NCI-H82 treated with DMSO at 0.1 percent for 48 hours (cell line): ENCODE results near the gene C1R.
"Not testable (repeated sequence)": the region's sequence is repeated elsewhere in the genome, so short reads cannot be mapped to it uniquely, and the experiment has no call there.

Experiments used
- DNase-seq: peaks from one replicate; lab custom pipeline; 2025; ENCODE audit not compliant: unreplicated experiment; lab: John Stamatoyannopoulos, UW

C1R gene

DNA sequence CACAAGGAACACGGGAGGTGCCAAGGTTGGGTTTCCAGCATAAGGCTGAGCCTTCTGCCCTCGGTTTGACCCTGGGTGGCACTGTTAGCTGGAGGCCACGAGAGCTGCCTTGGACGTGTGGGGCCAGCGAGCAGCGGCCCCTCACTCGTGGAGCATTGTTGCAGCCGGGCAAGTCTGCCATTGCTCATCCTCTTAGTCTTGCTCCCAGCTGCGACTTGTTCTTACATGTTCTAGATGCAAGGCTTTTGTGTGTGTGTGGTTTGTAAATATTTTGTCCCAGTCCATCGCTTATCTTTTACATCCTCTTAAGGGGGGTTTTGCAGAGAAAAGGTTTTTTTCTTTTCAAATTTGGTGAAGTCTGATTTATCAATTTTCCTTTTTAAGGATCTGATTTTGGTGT is 52.8 kb downstream of the C1R start:
- DNase-seq: no peak

DNA sequence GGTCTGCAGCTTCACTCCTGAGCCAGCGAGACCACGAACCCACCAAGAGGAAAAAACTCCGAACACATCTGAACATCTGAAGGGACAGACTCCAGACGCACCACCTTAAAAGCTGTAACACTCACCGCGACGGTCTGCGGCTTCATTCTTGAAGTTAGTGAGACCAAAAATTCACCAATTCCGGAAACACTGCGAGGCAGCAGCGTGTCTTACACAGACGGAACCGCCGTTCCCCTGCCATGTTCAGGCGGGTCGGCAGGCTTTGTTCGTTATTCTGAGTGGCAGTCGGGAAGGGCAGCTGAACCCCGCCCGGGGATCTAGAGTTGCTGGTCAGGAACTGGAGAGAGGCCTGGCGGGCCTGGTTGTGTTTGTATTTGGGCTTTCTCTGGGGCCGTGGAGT is 53.7 kb downstream of the C1R start:
- DNase-seq: no peak

DNA sequence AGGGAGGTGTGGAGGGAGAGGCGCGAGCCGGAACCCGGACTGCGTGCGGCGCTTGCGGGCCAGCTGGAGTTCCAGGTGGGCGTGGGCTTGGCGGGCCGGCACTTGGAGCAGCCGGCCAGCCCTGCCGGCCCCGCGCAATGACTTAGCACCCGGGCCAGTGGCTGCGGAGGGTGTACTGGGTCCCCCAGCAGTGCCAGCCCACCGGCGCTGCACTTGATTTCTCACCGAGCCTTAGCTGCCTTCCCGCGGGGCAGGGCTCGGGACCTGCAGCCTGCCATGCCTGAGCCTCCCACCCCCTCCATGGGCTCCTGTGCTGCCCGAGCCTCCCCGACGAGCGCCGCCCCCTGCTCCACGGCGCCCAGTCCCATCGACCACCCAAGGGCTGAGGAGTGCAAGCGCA is 54.8 kb downstream of the C1R start:
- not testable (repeated sequence) for DNase-seq

DNA sequence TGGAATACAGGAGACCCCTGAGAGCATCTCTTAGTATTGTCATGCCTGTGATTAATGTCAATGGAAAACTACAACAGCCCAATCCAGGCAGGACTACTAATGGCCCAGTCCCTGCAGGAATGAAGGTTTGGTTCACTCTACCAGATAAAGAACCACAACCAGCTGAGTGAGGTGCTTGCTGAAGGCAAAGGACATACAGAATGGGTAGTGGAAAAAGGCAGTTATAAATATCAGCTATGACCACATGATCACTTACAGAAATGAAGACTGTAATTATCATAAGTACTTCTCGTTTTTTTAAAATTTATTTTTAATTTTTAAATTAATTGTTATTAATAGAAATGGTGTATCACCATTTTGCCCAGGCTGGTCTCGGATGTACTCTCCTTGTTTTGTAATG is 56.8 kb downstream of the C1R start:
- no peak for DNase-seq

DNA sequence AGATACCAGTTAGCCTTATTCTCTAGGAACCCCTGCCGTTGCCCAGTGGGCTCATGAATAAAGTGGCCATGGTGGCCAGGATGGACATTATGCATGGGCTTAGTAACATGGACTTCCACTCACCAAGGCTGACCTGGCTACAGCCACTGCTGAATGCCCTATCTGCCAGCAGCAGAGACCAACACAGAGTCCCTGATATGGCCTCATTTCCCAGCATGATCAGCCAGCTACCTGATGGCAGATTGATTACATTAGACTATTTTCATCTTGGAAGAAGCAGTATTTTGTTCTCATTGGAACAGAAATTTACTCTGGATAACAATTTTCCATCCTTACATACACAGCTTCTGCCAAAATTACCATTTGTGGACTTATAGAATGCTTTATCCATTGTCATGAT is 57.8 kb downstream of the C1R start:
- no peak for DNase-seq

DNA sequence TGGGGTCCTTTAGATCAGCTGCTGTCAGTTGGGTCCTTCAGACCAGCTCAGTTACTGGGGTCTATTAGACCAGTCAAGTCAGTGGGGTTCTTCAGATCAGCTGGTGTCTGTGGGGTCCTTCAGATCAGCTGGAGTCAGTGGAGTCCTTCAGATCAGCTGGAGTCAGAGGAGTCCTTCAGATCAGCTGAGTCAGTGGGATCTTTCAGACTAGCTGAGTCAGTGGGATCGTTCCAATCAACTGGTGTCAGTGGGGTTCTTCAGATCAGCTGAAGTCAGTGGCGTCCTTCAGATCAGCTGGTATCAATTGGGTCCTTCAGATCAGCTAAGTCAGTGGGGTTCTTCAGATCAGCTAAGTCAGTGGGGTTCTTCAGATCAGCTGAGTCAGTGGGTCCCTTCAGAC is 59.3 kb downstream of the C1R start:
- DNase-seq: no peak

DNA sequence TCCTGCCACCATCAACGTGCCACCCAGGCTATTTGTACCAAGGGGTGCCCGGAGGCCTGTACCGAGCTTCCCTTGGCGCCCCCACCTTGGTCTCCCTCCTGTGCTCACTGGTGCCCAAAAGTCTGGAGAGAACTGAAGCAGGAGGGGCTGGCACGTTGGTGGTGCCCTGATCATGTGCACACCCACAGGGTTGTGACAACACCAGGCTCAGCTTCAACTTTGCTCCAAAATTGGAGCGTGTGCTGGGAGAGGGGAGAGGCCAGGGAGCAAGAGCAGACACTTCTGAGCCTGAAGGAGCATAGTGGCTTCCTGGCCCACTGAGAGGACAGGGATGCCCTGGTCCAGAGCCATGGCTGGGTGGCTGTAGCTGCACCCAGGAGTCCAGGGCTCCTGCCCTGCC is 60.9 kb downstream of the C1R start:
- no peak for DNase-seq
